GM18951 (cell line): ENCODE data around the gene SPATA31A5.
"Not testable (repeated sequence)": the region's sequence is repeated elsewhere in the genome, so short reads cannot be mapped to it uniquely, and the experiment has no call there.

Experiments
- in situ Hi-C: fragments of 300-500 bp; cut with MboI; formaldehyde crosslinking; loops from one replicate; pipeline ENCODE4 v1.12.0; 2022; ENCODE audit warnings: low sequenced_read_pairs, mixed read lengths, inconsistent platforms; ENCODE audit not compliant: unreplicated experiment

The SPATA31A5 gene

DNA sequence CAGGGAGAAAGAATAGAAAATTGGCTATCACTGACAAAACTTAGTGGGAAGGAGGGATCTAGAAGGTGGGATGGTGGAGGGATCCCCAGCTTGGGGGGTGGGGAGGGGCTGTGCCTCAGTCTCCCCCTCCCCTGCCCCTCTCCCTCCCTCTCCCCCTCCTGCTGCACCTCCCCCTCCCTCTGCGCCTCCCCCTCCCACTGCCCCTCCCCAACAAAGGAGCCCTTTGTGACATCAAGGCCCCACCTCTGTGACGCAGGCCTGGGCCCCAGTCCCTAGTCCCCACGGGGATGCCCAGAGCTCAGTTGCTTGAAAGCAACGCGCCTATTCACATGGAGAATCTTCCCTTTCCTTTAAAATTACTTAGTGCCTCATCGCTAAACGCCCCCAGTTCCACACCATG is at the start of gene SPATA31A5:
Gene SPATA31A5, plus strand, starts transcription at position 301 of the 400 bp plus-strand sequence. Its CDS starts 29 bp downstream, at position 330.
- in situ Hi-C loops = not testable (repeated sequence)

DNA sequence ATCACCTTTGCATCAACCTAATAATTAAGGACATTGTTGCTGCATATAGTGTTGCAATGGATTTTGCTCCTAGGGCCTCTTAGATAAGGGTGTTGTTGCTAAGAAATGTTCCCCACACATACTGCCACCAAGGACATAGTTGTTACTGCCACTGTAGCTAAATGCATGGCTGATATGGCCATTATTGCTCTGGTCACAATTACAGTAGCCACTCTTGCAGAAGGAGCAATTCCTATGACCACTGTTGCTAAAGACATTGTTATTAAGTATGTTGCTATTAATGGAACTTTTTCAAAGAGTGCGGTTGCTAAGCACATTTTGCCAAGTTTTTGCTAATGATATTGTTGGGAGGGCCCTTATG is 48.8 kb downstream of the SPATA31A5 start:
- in situ Hi-C loops = not testable (repeated sequence)

DNA sequence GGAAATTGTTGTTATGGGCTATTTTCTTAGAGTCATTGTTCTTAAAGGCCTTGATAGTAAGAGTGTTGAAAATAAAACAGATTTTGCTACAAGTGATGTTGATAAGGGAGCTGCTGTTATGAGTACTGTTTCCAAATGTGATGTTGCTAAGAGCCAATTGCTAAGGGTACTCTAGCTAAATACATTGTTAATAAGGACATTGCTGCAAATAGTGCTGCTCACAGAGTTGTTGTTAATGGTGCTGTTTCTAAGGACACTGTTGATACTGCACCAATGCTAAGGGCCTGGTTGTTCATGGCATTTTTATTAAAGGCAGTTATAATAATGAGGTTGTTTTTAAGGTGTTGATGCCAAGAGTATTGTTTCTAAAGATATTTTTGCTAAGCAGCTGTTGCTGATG is 52.2 kb downstream of the SPATA31A5 start:
- in situ Hi-C loops = not testable (repeated sequence)
